ENCODE data around the gene FAM114A2.

The FAM114A2 gene

GRCh38 chr5:153987301-153987700 lies 51.4 kb downstream of the FAM114A2 start:
- DNase-seq (ENCODE audit: low read depth in 1 of 2, low spot score in 1 of 2): no peak

- DNase-seq (ENCODE audit: low read depth in 1 of 2, low spot score in 1 of 2): no peak
Measured at GRCh38 chr5:153985498-153985897, 53.2 kb downstream of the FAM114A2 start.

GRCh38 chr5:153983885-153984284 lies 54.8 kb downstream of the FAM114A2 start:
- no peak for DNase-seq (ENCODE audit: low read depth in 1 of 2, low spot score in 1 of 2)

- DNase-seq (ENCODE audit: low read depth in 1 of 2, low spot score in 1 of 2): no peak
Measured at GRCh38 chr5:153981905-153982605, 56.7 kb downstream of the FAM114A2 start.

GRCh38 chr5:153979028-153979783 lies 59.5 kb downstream of the FAM114A2 start:
- DNase-seq (ENCODE audit: low read depth in 1 of 2, low spot score in 1 of 2): no peak

GRCh38 chr5:153974813-153975163 lies 63.9 kb downstream of the FAM114A2 start:
- no peak for DNase-seq (ENCODE audit: low read depth in 1 of 2, low spot score in 1 of 2)

GRCh38 chr5:153974131-153974812 lies 64.4 kb downstream of the FAM114A2 start:
- no peak for DNase-seq (ENCODE audit: low read depth in 1 of 2, low spot score in 1 of 2)

GRCh38 chr5:153972240-153972639 lies 66.5 kb downstream of the FAM114A2 start:
- DNase-seq (ENCODE audit: low read depth in 1 of 2, low spot score in 1 of 2): no peak

GRCh38 chr5:153970496-153970895 lies 68.2 kb downstream of the FAM114A2 start:
- DNase-seq (ENCODE audit: low read depth in 1 of 2, low spot score in 1 of 2): no peak

GRCh38 chr5:153969563-153969895 lies 69.2 kb downstream of the FAM114A2 start:
- no peak for DNase-seq (ENCODE audit: low read depth in 1 of 2, low spot score in 1 of 2)

- no peak for DNase-seq (ENCODE audit: low read depth in 1 of 2, low spot score in 1 of 2)
Measured at GRCh38 chr5:153968761-153969562, 69.7 kb downstream of the FAM114A2 start.

- DNase-seq (ENCODE audit: low read depth in 1 of 2, low spot score in 1 of 2): no peak
Measured at GRCh38 chr5:153964880-153965645, 73.6 kb downstream of the FAM114A2 start.

- DNase-seq (ENCODE audit: low read depth in 1 of 2, low spot score in 1 of 2): no peak
Measured at GRCh38 chr5:153964191-153964879, 74.4 kb downstream of the FAM114A2 start.

GRCh38 chr5:153960269-153961215 lies 78.2 kb downstream of the FAM114A2 start:
- no peak for DNase-seq (ENCODE audit: low read depth in 1 of 2, low spot score in 1 of 2)

GRCh38 chr5:153959134-153959957 lies 79.4 kb downstream of the FAM114A2 start:
- no peak for DNase-seq (ENCODE audit: low read depth in 1 of 2, low spot score in 1 of 2)

GRCh38 chr5:153957205-153957604 lies 81.5 kb downstream of the FAM114A2 start:
- no peak for DNase-seq (ENCODE audit: low read depth in 1 of 2, low spot score in 1 of 2)

- DNase-seq (ENCODE audit: low read depth in 1 of 2, low spot score in 1 of 2): no peak
Measured at GRCh38 chr5:153953411-153953810, 85.3 kb downstream of the FAM114A2 start.

GRCh38 chr5:153952893-153953292 lies 85.8 kb downstream of the FAM114A2 start:
- DNase-seq (ENCODE audit: low read depth in 1 of 2, low spot score in 1 of 2): no peak

All from stimulated activated CD4-positive, alpha-beta T cell treated with anti-CD3 and anti-CD28 coated beads, Interleukin-15, amount 100 ng/mL, for 1 hour (primary cell).